K562 (cell line): Measurements from ENCODE around the gene DIP2B. TPM values are rescaled to one million over a fixed set of nuclear protein-coding genes. Genes with fewer than 3 reads are reported as not detected.

Experiments used
- ATAC-seq: fragments of 200-7000 bp; cut with Tn5 transposase; 3 replicates; pipeline ENCODE4 v1.9.1; 2020; ENCODE audit warnings: moderate library complexity
- BruUV-seq: library from RNA; stranded (reverse); fragments of 400-500 nt; replicated peaks from 2 replicates; lab custom pipeline; 2021; lab: Mats Ljungman, UMichigan
- CTCF ChIA-PET: fragments of 300-600 bp; formaldehyde crosslinking; extraction: SDS; loops from one replicate; lab custom pipeline; 2021; ENCODE audit warnings: low intra/inter-chr PET ratio; lab: Yijun Ruan, JAX
- POLR2A ChIA-PET: fragments of 300-600, 350-650 bp; sonication (Branson Sonifier 250); formaldehyde crosslinking; extraction: SDS; loops from one replicate; lab custom pipeline; 2021; ENCODE audit warnings: antibody characterized with exemption, inconsistent platforms; lab: Yijun Ruan, JAX
- DNase-seq, 4 experiments: peaks; one replicate each; pipeline versions ENCODE4 v3.0.0 to v3.0.0-alpha.2; 2011 to 2018; ENCODE audit warnings: low spot score in 3 of 4, mixed read lengths in 3 of 4; ENCODE audit errors: extremely low read depth in 1 of 4
- FAIRE-seq: peaks from 2 replicates; lab custom pipeline; 2011; peaks lifted over from hg19 to GRCh38; lab: Jason Lieb, UNC
- H2AFZ ChIP-seq: 2 replicates; pipeline ENCODE4 v1.6.0; 2011; ENCODE audit warnings: low read depth, low read length, control low read depth, inconsistent platforms
- H3K27ac ChIP-seq: fragments of 200-600 bp; 3 replicates; pipeline ENCODE4 v1.8.0; 2011; ENCODE audit warnings: low read depth, mild to moderate bottlenecking, control low read depth, inconsistent platforms, low read length, moderate library complexity, mixed read lengths; ENCODE audit errors: extremely low read depth
- H3K27me3 ChIP-seq, 2 experiments: fragments of 300-600 bp in 1 of 2; 2 replicates in 1 of 2; 3 replicates in 1 of 2; pipeline versions ENCODE4 v1.6.0 to v1.8.0; 2011; ENCODE audit warnings: inconsistent platforms in 2 of 2, low read length in 2 of 2, mild to moderate bottlenecking in 1 of 2, mixed read lengths in 1 of 2, moderate library complexity in 1 of 2; ENCODE audit not compliant: control insufficient read depth in 2 of 2, insufficient read depth in 2 of 2
- H3K36me3 ChIP-seq: fragments of 300-600 bp; 3 replicates; pipeline ENCODE4 v1.8.0; 2011; ENCODE audit warnings: mild to moderate bottlenecking, low read length, inconsistent platforms; ENCODE audit not compliant: control insufficient read depth, insufficient read depth
- H3K4me1 ChIP-seq, 2 experiments: fragments of 200-600 bp in 1 of 2; replicated peaks in 1 of 2; 2 replicates in 1 of 2; 3 replicates in 1 of 2; pipeline versions ENCODE4 v1.5.1 to v1.8.0; 2011; ENCODE audit warnings: inconsistent platforms in 2 of 2, low read length in 2 of 2, mild to moderate bottlenecking in 1 of 2, mixed read lengths in 1 of 2, moderate library complexity in 1 of 2; ENCODE audit not compliant: control insufficient read depth in 2 of 2, insufficient read depth in 2 of 2
- H3K4me2 ChIP-seq: 2 replicates; pipeline ENCODE4 v1.6.1; 2011; ENCODE audit warnings: low read length, control low read depth, inconsistent platforms, mixed read lengths; ENCODE audit not compliant: insufficient read depth
- H3K4me3 ChIP-seq: fragments of 200-600 bp; sonication (generic), shearing (Covaris generic); 2 replicates; pipeline ENCODE4 v1.5.1; 2016; ENCODE audit warnings: control low read depth, inconsistent platforms
- H3K79me2 ChIP-seq: fragments of 200-600 bp; 3 replicates; pipeline ENCODE4 v1.8.0; 2011; ENCODE audit warnings: low read length, inconsistent platforms; ENCODE audit not compliant: control insufficient read depth, insufficient read depth
- H3K9ac ChIP-seq, 2 experiments: 2 replicates each; pipeline versions ENCODE4 v1.6.0 to v1.6.1; 2011; ENCODE audit warnings: low read depth in 2 of 2, low read length in 2 of 2, control low read depth in 1 of 2, inconsistent platforms in 1 of 2, mild to moderate bottlenecking in 1 of 2, mixed read lengths in 1 of 2; ENCODE audit not compliant: insufficient read depth in 1 of 2
- H3K9me1 ChIP-seq: one replicate; pipeline ENCODE4 v1.6.0; 2011; ENCODE audit warnings: inconsistent platforms, mild to moderate bottlenecking, low read length, moderate library complexity; ENCODE audit not compliant: control insufficient read depth, insufficient read depth
- H3K9me3 ChIP-seq: replicated peaks from 2 replicates; pipeline ENCODE4 v1.5.1; 2011; ENCODE audit warnings: low read depth, low read length, inconsistent platforms; ENCODE audit not compliant: control insufficient read depth, insufficient read depth
- H4K20me1 ChIP-seq: replicated peaks from 2 replicates; pipeline ENCODE4 v1.6.1; 2011; ENCODE audit warnings: low read length, inconsistent platforms, mixed read lengths; ENCODE audit not compliant: control insufficient read depth, insufficient read depth
- CBFA2T3 ChIP-seq: fragments of 450-650 bp; IDR thresholded peaks from 2 replicates; pipeline ENCODE4 v1.6.1; 2017
- PRPF4 ChIP-seq: fragments of 200-400 bp; formaldehyde crosslinking; IDR thresholded peaks from one replicate; pipeline ENCODE4 v1.6.1; 2017; ENCODE audit warnings: low read length, low read depth, mild to moderate bottlenecking; ENCODE audit not compliant: insufficient read depth, poor library complexity, severe bottlenecking
- TSHZ1 ChIP-seq: fragments of 250-450 bp; sonication (Bioruptor Pico); IDR thresholded peaks from 2 replicates; pipeline ENCODE4 v1.4.0; 2020; ENCODE audit warnings: mild to moderate bottlenecking, moderate library complexity
- WGBS: fragments of 100-300 bp; shearing (Covaris generic); methylation state at CpG from one replicate; pipeline ENCODE4 v1.1.6; 2016; ENCODE audit warnings: low coverage, mixed read lengths; ENCODE audit not compliant: insufficient coverage; ENCODE audit errors: missing lambda C conversion rate; 5-methylcytosine and 5-hydroxymethylcytosine counted together
- in situ Hi-C: fragments of 300-500 bp; cut with MboI; formaldehyde crosslinking; loops from 4 replicates; pipeline ENCODE4 v1.15.0; 2018; ENCODE audit warnings: inconsistent platforms, mixed read lengths
- intact Hi-C: fragments of 100-400 bp; cut with micrococcal nuclease; formaldehyde crosslinking; loops from 2 replicates; pipeline ENCODE4 v1.14.2; 2022
- polyA plus RNA-seq, 8 experiments: library from polyadenylated mRNA; depleted of rRNA in 4 of 8; stranded (reverse) in 5 of 8; unstranded in 3 of 8; fragments of >200 nt; fragmentation: Nextera tagmentation in 2 of 8; fragmentation: Illumina TruSeq in 1 of 8; extraction: Ambion mirVana in 2 of 8; extraction: Trizol in 1 of 8; gene quantifications; 2 replicates each; pipeline versions ENCODE4 v1.2.1 to v1.2.3, GENCODE V29; 2011 to 2014; ENCODE audit warnings: inconsistent platforms in 1 of 8, missing spikeins in 1 of 8
- total RNA-seq, 7 experiments: library from RNA; depleted of rRNA in 6 of 7; stranded (reverse); fragments of >200 nt in 6 of 7; fragmentation: Illumina TruSeq in 2 of 7; extraction: Trizol in 2 of 7; gene quantifications; 2 replicates each; pipeline versions ENCODE4 v1.2.1 to v1.2.3, GENCODE V29; 2011 to 2021; ENCODE audit warnings: low replicate concordance in 1 of 7

The DIP2B gene
- total and polyA plus RNA-seq, 9 of the 15 experiments (the other 6 are each of a cell fraction or from before 2014, with no cell fraction given): 4.6 to 26.1 (median 18.8) TPM

- Histone ChIP-seq H3K4me2 (no peak overlapping the region), H3K4me1 (no peaks in the 10 kb centered on the region; a peak in 2 of 5 replicates), H3K9me3 (no peaks in the 10 kb centered on the region), H3K79me2 (peaks cover 95% of the 10 kb centered on the region), H3K9me1 (no peaks in the 10 kb centered on the region), H2AFZ (no peak overlapping the region), H3K9ac (no peak overlapping the region), H3K27me3 (no peaks in the 10 kb centered on the region), H3K27ac (no peak overlapping the region), H4K20me1 (no peaks in the 10 kb centered on the region), H3K36me3 (peaks cover 36% of the 10 kb centered on the region; the same call in 2 of the 3 replicates), H3K4me3 (no peak overlapping the region)
- TF ChIP-seq CBFA2T3 (0 out of 2 replicates have a peak, but pooled peaks have one; percentile 9), TSHZ1 (no peak), PRPF4 (no peak)
- in situ Hi-C loops (no loop called here), intact Hi-C loops (no loop called here)
- ATAC-seq: no peak
- BruUV-seq: no TSS peak
- no peak for FAIRE-seq
- POLR2A ChIA-PET: no interaction called here
- WGBS: 91% methylated on average over 2 of the region's 2 CpGs
- DNase-seq: no peak
- CTCF ChIA-PET: no interaction called here
Observed at GRCh38 chr12:50775251-50775650, 270.5 kb downstream of the DIP2B start.
